NCI-H1694 treated with DMSO at 0.1 percent for 48 hours (cell line): Measurements from ENCODE around the gene DSC3.

ENCODE experiments used
- DNase-seq: peaks from one replicate; lab custom pipeline; 2025; lab: John Stamatoyannopoulos, UW

Gene DSC3

GRCh38 chr18:31042406-31043181, at the start of gene DSC3:
Gene DSC3 (minus strand): TSS chr18:31042742. CDS start chr18:31042660, 82 bp downstream.
- DNase-seq, result no peak

GRCh38 chr18:31091350-31091749, 48.8 kb upstream of the DSC3 start:
- DNase-seq, result no peak

DNA sequence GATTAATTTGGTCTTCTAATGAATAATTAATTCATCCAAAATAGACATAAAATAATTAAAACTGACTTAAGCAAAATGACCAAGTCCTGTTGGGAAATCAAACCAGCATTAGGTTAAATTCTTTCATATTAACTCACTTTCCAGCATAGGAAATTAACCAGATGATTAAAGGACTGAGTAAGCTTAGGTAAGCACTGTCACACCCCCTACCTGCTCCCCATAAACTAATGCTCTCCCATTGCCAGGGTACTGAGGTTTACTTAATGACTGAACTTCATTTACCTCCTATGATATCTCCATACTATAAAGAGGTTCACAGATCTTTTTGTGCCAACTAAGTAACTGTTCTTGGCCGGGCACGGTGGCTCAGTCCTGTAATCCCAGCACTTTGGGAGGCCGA, 46.0 kb upstream of the DSC3 start:
- DNase-seq, result no peak

- DNase-seq, result no peak
Measured at GRCh38 chr18:31079973-31080372, 37.4 kb upstream of the DSC3 start.

- DNase-seq, result no peak
Measured at GRCh38 chr18:31077878-31078277, 35.3 kb upstream of the DSC3 start.

DNA sequence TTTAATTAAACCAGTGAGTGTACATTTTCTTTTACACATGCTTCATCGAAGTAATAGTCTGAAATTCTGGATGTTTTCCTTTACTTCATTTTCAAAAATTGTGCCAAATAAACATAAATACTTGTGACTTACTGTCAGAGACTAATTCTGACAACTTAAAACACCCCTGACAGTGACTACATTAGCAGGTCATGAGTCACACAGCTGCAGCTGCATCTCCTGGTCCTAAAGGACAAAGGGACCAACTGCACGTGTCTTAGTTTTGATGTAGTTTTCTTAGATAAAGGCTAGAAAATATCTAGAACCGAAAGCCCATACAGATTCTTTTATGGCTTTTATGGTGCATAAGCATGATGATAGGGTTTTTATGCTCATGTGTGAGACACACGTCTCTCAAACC, 29.6 kb upstream of the DSC3 start:
- no peak for DNase-seq

DNA sequence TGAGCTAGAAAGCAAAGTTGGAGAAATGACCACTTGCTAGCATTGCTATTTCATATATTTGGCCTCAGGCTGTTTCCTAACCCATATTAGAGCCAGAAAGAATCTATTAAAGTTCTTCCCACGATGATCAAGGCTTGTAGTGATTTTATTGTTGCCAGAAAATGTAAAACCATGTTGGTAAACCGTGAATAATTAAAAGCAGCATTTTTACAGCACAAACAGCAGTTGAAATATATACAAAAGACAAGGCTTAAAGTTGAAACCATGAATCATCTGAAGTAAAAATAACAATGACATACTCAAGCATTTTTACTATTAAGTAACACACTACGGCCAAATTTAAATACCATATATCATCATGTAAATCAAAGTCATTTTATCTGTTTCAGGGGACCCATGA, 27.7 kb upstream of the DSC3 start:
- no peak for DNase-seq

- DNase-seq, result no peak
Measured at GRCh38 chr18:31066266-31066665, 23.7 kb upstream of the DSC3 start.

DNA sequence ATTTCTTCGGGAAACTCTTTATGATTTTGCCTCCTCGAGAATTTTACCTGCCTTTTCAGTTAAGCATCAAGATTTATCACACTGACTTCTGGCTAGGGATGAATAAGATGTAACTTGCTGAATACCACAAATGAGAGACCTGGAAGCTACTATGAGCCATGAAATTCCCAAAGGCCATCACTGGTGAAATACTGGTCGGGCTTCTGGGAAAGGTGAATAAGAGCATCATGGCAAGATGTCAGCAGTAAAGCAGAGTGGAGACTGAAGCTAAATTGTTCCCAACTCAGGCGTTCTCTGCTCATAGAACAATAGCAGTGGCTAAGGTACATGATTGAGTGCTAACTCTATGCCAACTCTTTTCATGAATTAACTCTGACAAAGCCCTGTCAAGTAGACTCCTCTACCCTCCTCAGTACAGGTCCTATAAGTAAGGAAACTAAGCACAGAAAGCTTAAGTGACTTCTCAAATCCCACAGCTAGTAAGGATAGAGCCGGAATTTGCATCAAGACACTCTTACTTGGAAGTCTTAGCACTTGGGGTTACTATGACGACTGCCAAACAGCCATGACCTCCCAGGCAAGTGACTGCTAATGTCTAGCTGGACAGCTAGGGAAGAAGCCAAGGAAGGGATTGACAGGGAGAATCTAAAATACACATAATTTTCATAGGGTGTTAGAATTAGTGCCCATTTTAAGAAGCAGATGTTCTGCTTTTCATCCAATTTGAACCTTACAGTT, 22.7 kb upstream of the DSC3 start:
- DNase-seq, result no peak

DNA sequence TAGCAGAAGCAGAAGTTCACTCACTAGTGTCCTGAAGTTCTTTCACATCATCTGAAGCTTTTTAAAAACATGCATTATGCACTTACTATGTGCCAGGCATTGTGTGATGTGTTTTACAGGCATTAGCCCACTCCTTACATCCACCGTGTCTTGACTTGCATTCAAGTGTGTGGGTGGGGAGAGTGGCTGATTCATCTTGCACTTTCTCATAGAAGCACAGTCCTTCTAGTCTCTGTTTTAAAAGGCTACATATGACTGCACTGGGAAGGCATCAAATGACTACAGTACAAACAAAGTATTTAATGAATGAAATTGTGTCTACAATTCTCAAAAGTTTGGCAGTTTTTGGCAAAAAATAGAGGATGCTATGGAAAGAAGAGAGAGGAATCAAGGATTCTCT, 21.6 kb upstream of the DSC3 start:
- DNase-seq, result no peak

DNA sequence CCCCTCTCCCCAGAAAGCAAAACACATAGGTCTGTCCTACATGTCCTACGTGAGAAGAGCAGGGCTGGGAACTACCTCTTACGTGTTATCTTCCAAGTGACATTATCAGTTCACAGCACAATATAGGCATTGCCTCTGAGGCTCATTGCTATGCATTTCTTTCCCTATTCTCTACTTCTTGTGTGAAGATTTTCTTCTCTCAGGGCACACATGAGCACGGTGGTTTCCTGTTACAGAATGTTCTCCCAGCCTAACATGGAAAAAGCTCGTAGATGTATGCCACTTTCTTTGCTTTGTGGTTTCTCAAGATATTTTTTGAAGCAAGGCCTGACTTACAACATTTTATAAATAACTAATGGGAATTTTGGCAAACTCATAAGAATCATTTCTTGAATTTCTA, 19.4 kb upstream of the DSC3 start:
- no peak for DNase-seq

- no peak for DNase-seq
Measured at GRCh38 chr18:31058897-31059296, 16.4 kb upstream of the DSC3 start.

DNA sequence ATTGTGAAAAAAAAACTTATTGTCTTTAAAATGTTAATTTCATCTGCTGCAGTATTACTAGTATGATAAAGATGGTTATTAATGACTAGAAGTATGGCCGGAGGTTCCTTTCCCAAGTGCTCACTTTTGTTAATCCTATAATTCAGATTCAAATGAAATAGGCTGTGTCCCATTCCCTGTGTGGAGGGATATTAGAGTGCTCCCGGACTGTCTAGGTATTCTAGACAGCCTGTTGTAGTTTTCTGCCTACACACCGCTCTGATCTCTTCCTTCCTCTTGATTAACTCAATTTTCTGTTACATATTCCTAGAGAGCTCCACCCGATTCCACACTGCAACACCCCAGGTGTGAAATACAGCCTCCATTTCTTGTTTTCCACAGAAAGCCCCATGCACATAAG, 15.4 kb upstream of the DSC3 start:
- DNase-seq, result no peak

DNA sequence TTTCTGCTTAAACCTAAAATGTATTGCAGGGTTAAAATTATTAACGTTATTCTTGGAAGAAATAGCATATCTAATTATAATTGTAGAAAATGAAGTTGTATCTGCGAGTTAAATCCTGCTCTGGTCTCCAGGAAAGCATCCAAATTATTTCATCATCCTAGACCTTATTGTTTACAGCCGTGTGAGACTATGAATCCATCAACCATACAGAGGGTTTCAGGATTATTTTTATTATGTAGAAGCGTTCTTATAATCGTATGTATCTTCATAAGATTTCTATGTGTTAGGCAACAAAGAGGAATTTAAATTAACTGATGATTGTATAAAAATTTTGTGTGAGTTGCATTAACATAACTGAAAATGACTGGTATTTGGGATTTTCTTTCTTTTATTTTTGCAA, 14.5 kb upstream of the DSC3 start:
- no peak for DNase-seq

- no peak for DNase-seq
Measured at GRCh38 chr18:31056296-31056695, 13.8 kb upstream of the DSC3 start.

DNA sequence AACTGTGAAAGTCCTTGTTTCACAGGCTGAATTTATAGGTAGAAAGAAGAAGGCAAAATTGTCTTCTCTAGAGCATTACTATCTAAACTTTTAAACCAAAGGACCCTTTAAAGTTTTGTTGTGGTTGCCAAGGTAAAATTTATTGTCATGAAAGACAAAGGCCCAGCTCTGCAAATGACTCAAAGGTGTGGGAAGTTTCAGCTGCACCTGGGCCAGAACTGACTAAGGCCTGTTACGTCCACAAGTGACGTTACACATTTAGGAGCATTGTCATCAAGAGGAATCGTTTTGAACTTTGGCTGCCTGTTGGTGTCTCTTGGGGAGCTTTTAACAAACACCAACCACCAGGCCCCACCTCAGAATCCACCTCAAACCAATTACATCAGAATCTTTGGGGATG, 8.1 kb upstream of the DSC3 start:
- DNase-seq, result no peak

GRCh38 chr18:31049189-31049588, 6.6 kb upstream of the DSC3 start:
- no peak for DNase-seq

DNA sequence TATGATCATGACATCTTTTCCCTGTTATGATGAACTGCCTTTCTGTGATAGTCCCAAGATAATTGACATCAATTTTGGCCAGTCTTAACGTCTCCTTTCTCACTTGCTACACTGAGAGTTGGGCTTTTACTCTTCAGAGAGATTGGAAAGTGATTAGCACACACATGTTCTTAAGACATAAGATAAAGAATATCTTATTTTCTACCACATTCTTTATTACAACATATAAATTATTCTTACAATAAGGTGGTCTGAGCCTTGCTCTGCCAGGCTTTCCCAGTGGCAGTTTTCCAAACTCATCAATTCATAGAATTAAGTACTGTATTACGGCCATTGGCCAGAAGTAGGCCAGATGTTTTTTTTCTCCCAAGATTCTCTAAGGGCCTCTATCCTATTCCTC, 5.7 kb upstream of the DSC3 start:
- no peak for DNase-seq

DNA sequence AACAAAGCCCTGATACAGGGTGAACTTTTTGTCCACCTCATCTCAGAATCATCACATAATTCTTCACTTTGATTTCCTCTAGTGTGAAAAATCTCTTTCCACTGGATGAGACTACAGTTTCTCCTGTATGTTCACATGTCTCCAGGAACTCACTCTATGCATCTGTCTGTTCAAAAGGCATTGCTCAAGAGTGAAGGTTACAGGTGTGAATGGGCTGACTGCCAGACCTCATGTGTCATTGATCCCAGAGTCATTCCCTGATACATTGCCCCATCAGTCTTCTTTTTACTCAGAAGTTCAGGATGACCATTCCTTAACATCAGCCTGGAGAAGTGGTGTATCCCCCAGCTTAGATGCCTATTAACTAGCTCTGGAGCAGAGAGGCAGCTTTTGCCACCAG, 4.4 kb upstream of the DSC3 start:
- no peak for DNase-seq

GRCh38 chr18:31045599-31045998, 3.1 kb upstream of the DSC3 start:
- no peak for DNase-seq

DNA sequence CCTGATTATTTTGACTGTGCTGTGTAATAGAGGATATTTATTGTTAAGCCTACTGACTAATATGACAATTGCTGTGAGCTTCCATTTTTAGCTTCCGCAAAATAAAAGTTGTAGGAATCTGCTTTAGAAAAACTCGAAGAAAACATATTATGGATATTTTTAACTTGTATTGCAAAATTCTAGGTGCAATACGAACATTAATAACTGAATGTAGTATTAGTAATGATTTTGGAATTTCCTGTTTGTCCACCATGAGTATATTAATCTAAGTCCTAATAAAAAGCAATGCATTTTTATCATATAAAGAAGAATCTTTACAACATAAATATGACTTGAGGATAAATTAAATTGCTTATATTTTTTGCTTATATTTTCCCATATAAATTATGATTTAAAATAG, 2.4 kb upstream of the DSC3 start:
- no peak for DNase-seq

GRCh38 chr18:31043709-31044108, 1.2 kb upstream of the DSC3 start:
- no peak for DNase-seq

GRCh38 chr18:31042084-31042405, 497 bp downstream of the DSC3 start:
- DNase-seq, result no peak
